H9 (cell line): ENCODE measurements around the gene ORAI3. TPM values are rescaled to one million over a fixed set of nuclear protein-coding genes. Genes with fewer than 3 reads are reported as not detected.

Source experiments
- DNase-seq: peaks from one replicate; pipeline ENCODE4 v3.0.0-alpha.2; 2017
- H2AFZ ChIP-seq: one replicate; pipeline ENCODE4 v1.6.1; 2013; ENCODE audit warnings: mild to moderate bottlenecking, low read length, control low read depth, moderate library complexity
- H2AK5ac ChIP-seq: 2 replicates; pipeline ENCODE4 v1.6.1; 2013; ENCODE audit warnings: low read length, control low read depth, mixed read lengths; ENCODE audit not compliant: insufficient read length
- H2BK120ac ChIP-seq: one replicate; pipeline ENCODE4 v1.6.1; 2013; ENCODE audit warnings: low read depth, mild to moderate bottlenecking, low read length, control low read depth, inconsistent platforms; ENCODE audit not compliant: poor library complexity, severe bottlenecking
- H2BK12ac ChIP-seq: 2 replicates; pipeline ENCODE4 v1.6.1; 2013; ENCODE audit warnings: low read length, control low read depth, mixed read lengths, low read depth; ENCODE audit not compliant: insufficient read length
- H2BK15ac ChIP-seq: 2 replicates; pipeline ENCODE4 v1.6.1; 2013; ENCODE audit warnings: low read depth, low read length, control low read depth
- H2BK20ac ChIP-seq: one replicate; pipeline ENCODE4 v1.6.1; 2013; ENCODE audit warnings: low read depth, mild to moderate bottlenecking, low read length, control low read depth, inconsistent platforms; ENCODE audit not compliant: poor library complexity, severe bottlenecking
- H2BK5ac ChIP-seq: 2 replicates; pipeline ENCODE4 v1.6.1; 2013; ENCODE audit warnings: low read length, control low read depth, mixed read lengths; ENCODE audit not compliant: insufficient read length
- H3K14ac ChIP-seq: 2 replicates; pipeline ENCODE4 v1.6.1; 2013; ENCODE audit warnings: low read length, control low read depth; ENCODE audit not compliant: insufficient read depth
- H3K18ac ChIP-seq: 2 replicates; pipeline ENCODE4 v1.6.1; 2013; ENCODE audit warnings: low read depth, mild to moderate bottlenecking, mixed read lengths, low read length, control low read depth; ENCODE audit not compliant: insufficient read length
- H3K23ac ChIP-seq: 2 replicates; pipeline ENCODE4 v1.6.1; 2013; ENCODE audit warnings: low read length, control low read depth, mixed read lengths, low read depth; ENCODE audit not compliant: insufficient read length
- H3K23me2 ChIP-seq: 2 replicates; pipeline ENCODE4 v1.6.1; 2013; ENCODE audit warnings: low read depth, mild to moderate bottlenecking, mixed read lengths, low read length, control low read depth; ENCODE audit not compliant: insufficient read length, poor library complexity, severe bottlenecking
- H3K27ac ChIP-seq: 2 replicates; pipeline ENCODE4 v1.5.1; 2013; ENCODE audit warnings: low read length, control low read depth, mixed read lengths, low read depth; ENCODE audit not compliant: insufficient read length
- H3K27me3 ChIP-seq: 2 replicates; pipeline ENCODE4 v1.6.1; 2013; ENCODE audit warnings: low read length, control low read depth, inconsistent platforms; ENCODE audit not compliant: insufficient read depth
- H3K4ac ChIP-seq: 2 replicates; pipeline ENCODE4 v1.6.1; 2013; ENCODE audit warnings: low read depth, mild to moderate bottlenecking, control low read depth, inconsistent platforms, low read length, moderate library complexity
- H3K4me1 ChIP-seq: 2 replicates; pipeline ENCODE4 v1.6.1; 2013; ENCODE audit warnings: low read length, control low read depth, inconsistent platforms; ENCODE audit not compliant: insufficient read depth
- H3K4me2 ChIP-seq: 2 replicates; pipeline ENCODE4 v1.6.1; 2013; ENCODE audit warnings: low read length, control low read depth, mixed read lengths; ENCODE audit not compliant: insufficient read length, insufficient read depth
- H3K56ac ChIP-seq: 2 replicates; pipeline ENCODE4 v1.6.1; 2013; ENCODE audit warnings: low read depth, mild to moderate bottlenecking, mixed read lengths, low read length, control low read depth; ENCODE audit not compliant: insufficient read length
- H3K79me1 ChIP-seq: 2 replicates; pipeline ENCODE4 v1.6.1; 2013; ENCODE audit warnings: low read depth, mild to moderate bottlenecking, moderate library complexity, low read length, control low read depth, inconsistent platforms; ENCODE audit not compliant: insufficient read depth, poor library complexity, severe bottlenecking
- H3K79me2 ChIP-seq: 2 replicates; pipeline ENCODE4 v1.6.1; 2013; ENCODE audit warnings: low read length, control low read depth, inconsistent platforms; ENCODE audit not compliant: insufficient read depth
- H3K9ac ChIP-seq: 2 replicates; pipeline ENCODE4 v1.6.1; 2013; ENCODE audit warnings: low read length, control low read depth, mixed read lengths; ENCODE audit not compliant: insufficient read length; ENCODE audit errors: extremely low read depth
- H3K9me3 ChIP-seq: one replicate; pipeline ENCODE4 v1.6.1; 2013; ENCODE audit warnings: low read depth, low read length, inconsistent platforms; ENCODE audit not compliant: control insufficient read depth
- H3T11ph ChIP-seq: one replicate; pipeline ENCODE4 v1.6.1; 2013; ENCODE audit warnings: mild to moderate bottlenecking, low read length, control low read depth, inconsistent platforms
- H4K20me1 ChIP-seq: one replicate; pipeline ENCODE4 v1.6.1; 2013; ENCODE audit not compliant: control insufficient read depth, insufficient read length, insufficient read depth
- H4K5ac ChIP-seq: 2 replicates; pipeline ENCODE4 v1.6.1; 2013; ENCODE audit warnings: low read depth, mild to moderate bottlenecking, mixed read lengths, low read length, control low read depth; ENCODE audit not compliant: insufficient read length
- H4K8ac ChIP-seq: replicated peaks from 2 replicates; pipeline ENCODE4 v1.6.1; 2013; ENCODE audit warnings: low read length, control low read depth, mixed read lengths, low read depth; ENCODE audit not compliant: insufficient read length
- H4K91ac ChIP-seq: 2 replicates; pipeline ENCODE4 v1.6.1; 2013; ENCODE audit warnings: low read depth, mild to moderate bottlenecking, moderate library complexity, mixed read lengths, low read length, control low read depth; ENCODE audit not compliant: insufficient read length
- H3K27ac Mint-ChIP-seq, 3 experiments: 2 replicates in 2 of 3; 3 replicates in 1 of 3; pipeline ENCODE4 v1.8.0; 2020 to 2021; ENCODE audit warnings: mixed read lengths in 3 of 3, mild to moderate bottlenecking in 1 of 3, moderate library complexity in 1 of 3
- H3K27me3 Mint-ChIP-seq: 2 replicates; pipeline ENCODE4 v1.8.0; 2021; ENCODE audit warnings: low read depth, mild to moderate bottlenecking, moderate library complexity, mixed read lengths
- H3K36me3 Mint-ChIP-seq, 3 experiments: 2 replicates in 2 of 3; 3 replicates in 1 of 3; pipeline ENCODE4 v1.8.0; 2020 to 2021; ENCODE audit warnings: low read depth in 3 of 3, mixed read lengths in 3 of 3; ENCODE audit not compliant: insufficient read depth in 1 of 3
- H3K4me1 Mint-ChIP-seq, 2 experiments: 2 replicates each; pipeline ENCODE4 v1.8.0; 2020; ENCODE audit warnings: mixed read lengths in 2 of 2
- H3K4me3 Mint-ChIP-seq, 2 experiments: 2 replicates in 1 of 2; 3 replicates in 1 of 2; pipeline ENCODE4 v1.8.0; 2020 to 2021; ENCODE audit warnings: mild to moderate bottlenecking in 2 of 2, mixed read lengths in 2 of 2, moderate library complexity in 1 of 2
- H3K9me3 Mint-ChIP-seq, 2 experiments: 2 replicates in 1 of 2; 3 replicates in 1 of 2; pipeline ENCODE4 v1.8.0; 2020; ENCODE audit warnings: mild to moderate bottlenecking in 2 of 2, mixed read lengths in 2 of 2, moderate library complexity in 1 of 2
- WGBS: extraction: QIAGEN DNeasy Blood & Tissue Kit; methylation state at CpG from one replicate; pipeline ENCODE4 v1.1.7; 2013; ENCODE audit warnings: missing lambda C conversion rate, low lambda C conversion rate, mixed read lengths; ENCODE audit not compliant: insufficient read length; ENCODE audit errors: extremely low coverage; 5-methylcytosine and 5-hydroxymethylcytosine counted together
- total RNA-seq: library from RNA; stranded (reverse); gene quantifications from 2 replicates; pipeline ENCODE4 v1.2.1, GENCODE V29; 2021
- TF ChIP-seq, protein P1 (sequence below): fragments of 200-600 bp; sonication (generic); conservative IDR thresholded peaks from 3 replicates; pipeline ENCODE4 v1.8.0; 2021; ENCODE audit warnings: antibody characterized with exemption, mild to moderate bottlenecking

Gene ORAI3
- total RNA-seq, 1 experiment from 2014 or later: 6.9 TPM

DNA sequence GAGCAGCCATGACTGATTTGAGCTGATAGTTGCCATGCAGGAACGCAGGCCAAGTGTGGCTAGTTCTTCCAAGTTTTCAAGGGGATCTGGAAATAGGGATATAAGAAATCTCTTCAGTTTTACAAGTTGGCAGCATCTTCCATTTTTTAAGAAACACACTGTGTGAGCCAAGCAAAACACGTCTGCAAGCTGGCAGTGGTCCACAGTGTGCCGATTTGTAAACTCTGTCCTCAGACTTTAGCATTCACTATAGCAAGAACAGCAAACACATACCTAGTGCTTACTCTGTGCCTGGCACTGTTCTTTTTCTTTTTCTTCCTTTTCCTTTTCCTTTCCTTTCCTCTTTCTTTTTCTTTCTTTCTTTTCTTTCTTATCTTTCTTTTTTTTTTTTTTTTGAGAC lies 2.9 kb downstream of the ORAI3 start:
- H3K9me3 ChIP-seq: no peaks in the 10 kb centered on the region
- H2BK5ac ChIP-seq: no peak overlapping the region
- H3K9ac ChIP-seq: no peak overlapping the region
- H3K4me3 Mint-ChIP-seq: peak overlapping the region in 1 of 2 experiments; percentile 42; a peak in 1 of 5 replicates
- no peak overlapping the region for H2AK5ac ChIP-seq
- TF ChIP-seq, protein P1, sequence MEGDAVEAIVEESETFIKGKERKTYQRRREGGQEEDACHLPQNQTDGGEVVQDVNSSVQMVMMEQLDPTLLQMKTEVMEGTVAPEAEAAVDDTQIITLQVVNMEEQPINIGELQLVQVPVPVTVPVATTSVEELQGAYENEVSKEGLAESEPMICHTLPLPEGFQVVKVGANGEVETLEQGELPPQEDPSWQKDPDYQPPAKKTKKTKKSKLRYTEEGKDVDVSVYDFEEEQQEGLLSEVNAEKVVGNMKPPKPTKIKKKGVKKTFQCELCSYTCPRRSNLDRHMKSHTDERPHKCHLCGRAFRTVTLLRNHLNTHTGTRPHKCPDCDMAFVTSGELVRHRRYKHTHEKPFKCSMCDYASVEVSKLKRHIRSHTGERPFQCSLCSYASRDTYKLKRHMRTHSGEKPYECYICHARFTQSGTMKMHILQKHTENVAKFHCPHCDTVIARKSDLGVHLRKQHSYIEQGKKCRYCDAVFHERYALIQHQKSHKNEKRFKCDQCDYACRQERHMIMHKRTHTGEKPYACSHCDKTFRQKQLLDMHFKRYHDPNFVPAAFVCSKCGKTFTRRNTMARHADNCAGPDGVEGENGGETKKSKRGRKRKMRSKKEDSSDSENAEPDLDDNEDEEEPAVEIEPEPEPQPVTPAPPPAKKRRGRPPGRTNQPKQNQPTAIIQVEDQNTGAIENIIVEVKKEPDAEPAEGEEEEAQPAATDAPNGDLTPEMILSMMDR: no peak
- H4K8ac ChIP-seq: no peak overlapping the region
- no peak overlapping the region for H2AFZ ChIP-seq
- H3K27me3 Mint-ChIP-seq: peaks cover 4% of the 10 kb centered on the region; the same call in 1 of the 2 replicates
- no peak overlapping the region for H4K5ac ChIP-seq
- no peak overlapping the region for H3K4me2 ChIP-seq
- no peaks in the 10 kb centered on the region for H3K79me2 ChIP-seq
- no peak for DNase-seq
- no peak overlapping the region for H3K23ac ChIP-seq
- H2BK15ac ChIP-seq: no peak overlapping the region
- no CpG with 5 or more reads among the region's 3 CpGs for WGBS
- H2BK120ac ChIP-seq: no peak overlapping the region
- no peak overlapping the region for H3K18ac ChIP-seq
- no peaks in the 10 kb centered on the region for H3K4me1 ChIP-seq
- H2BK12ac ChIP-seq: no peak overlapping the region
- no peaks in the 10 kb centered on the region for H3K79me1 ChIP-seq
- no peak overlapping the region for H3K27ac Mint-ChIP-seq
- H3K4me1 Mint-ChIP-seq: peaks cover 23% of the 10 kb centered on the region in 2 experiments
- H3K27me3 ChIP-seq: no peaks in the 10 kb centered on the region
- H3K9me3 Mint-ChIP-seq: no peaks in the 10 kb centered on the region
- H3K14ac ChIP-seq: no peak overlapping the region
- peaks cover 11% of the 10 kb centered on the region for H3K23me2 ChIP-seq
- no peak overlapping the region for H3K27ac ChIP-seq
- no peak overlapping the region for H2BK20ac ChIP-seq
- no peak overlapping the region for H4K91ac ChIP-seq
- no peak overlapping the region for H3K56ac ChIP-seq
- H3K4ac ChIP-seq: no peak overlapping the region
- H4K20me1 ChIP-seq: no peaks in the 10 kb centered on the region
- H3T11ph ChIP-seq: no peak overlapping the region
- H3K36me3 Mint-ChIP-seq: peaks cover 0 to 5% (median 0%) of the 10 kb centered on the region in 3 experiments; a peak in 2 of 7 replicates
